GM21390 (cell line): ENCODE measurements around the gene SOAT2.

Source experiments
- ATAC-seq: cut with Tn5 transposase; IDR thresholded peaks from one replicate; pipeline ENCODE4 v1.9.1; 2021; ENCODE audit not compliant: unreplicated experiment

The SOAT2 gene

GRCh38 chr12:53064613-53065436, 38.5 kb upstream of the SOAT2 start:
- no peak for ATAC-seq

GRCh38 chr12:53065470-53065869, 37.8 kb upstream of the SOAT2 start:
- no peak for ATAC-seq

DNA sequence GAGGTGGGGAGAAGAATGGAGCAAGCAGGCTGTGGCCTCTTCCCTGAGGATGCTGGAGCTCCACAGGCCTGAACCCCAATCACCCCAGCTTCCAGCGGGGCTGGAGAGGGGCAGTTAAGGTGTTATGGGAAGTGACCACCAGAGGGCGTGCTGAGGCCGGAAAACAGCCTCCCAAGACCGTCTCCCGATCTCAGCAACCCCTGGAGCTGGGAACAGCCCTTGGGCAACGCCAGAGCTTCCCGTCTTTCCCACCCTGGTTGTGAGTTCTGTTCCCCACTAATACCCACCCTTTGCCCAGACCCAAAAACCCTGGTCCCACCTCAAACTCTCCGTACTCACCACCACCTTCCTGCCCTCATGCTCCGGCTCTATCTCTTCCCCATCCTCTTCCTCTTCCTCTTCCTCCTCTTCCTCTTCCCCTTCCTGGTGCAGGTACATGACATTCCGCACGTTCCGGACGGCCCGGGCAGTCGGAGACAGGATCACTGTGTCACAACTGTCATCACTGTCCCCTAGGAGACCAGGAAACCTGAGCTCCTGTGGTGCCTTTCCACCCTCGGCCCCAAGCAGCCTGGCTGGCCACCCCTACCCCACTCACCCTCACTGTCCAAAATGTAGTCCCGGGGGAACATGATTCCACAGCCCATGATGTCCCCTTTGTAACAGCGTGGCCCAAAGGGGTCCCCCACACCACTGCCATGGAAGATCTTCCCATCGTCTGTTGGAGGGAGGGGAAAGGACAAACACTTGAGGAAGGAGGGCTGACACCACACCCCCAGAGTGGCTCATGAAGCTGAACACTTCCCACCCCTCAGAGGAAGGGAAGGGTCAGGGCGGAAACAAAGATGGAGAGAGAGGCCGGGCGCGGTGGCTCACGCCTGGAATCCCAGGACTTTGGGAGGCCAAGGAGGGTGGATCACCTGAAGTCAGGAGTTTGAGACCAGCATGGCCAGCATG, 37.0 kb upstream of the SOAT2 start:
- ATAC-seq: no peak

DNA sequence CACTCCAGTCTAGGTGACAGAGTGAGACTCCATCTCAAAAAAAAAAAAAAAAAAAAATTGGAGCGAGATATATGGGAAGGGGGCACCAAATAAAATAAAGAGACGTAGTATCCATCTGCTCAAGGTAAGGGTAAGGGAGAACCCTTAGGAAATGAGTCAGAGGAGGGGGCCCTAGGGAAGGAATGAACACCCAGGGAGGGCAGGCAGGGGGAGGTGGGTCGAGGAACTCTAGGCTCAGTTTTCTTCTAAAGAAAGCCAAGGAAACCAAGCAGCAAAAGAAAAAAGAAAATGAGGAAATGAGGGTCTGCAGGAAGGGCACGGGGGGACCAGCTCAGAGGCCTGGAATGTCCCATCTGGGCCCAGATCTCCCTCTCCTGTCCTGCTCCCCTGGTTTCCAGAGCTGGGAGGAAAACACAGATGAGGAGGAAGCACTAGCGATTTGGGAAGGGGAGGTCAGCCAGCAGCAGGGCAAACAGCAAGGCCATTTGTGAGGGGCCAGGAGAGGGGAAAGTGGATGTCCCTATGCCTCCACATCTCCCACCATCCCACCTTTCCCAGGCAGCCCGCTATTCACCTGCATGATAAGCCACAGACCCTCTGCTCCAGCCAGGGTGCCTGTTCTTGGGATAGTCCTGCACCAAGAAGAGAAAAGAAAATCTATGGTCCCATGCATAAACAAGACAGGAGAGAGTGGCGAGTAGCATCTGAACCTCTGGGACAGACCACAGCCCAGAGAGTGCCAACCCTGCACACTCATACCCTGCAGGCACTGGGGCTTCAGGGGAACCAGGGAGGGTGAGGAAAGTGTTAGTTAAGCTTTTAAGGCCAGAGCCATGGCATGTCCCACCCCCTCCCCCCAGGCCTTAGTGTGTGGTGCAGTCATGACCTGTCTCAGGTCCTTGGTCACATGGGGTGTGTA, 36.0 kb upstream of the SOAT2 start:
- no peak for ATAC-seq

GRCh38 chr12:53067993-53068770, 35.1 kb upstream of the SOAT2 start:
- ATAC-seq: no peak

DNA sequence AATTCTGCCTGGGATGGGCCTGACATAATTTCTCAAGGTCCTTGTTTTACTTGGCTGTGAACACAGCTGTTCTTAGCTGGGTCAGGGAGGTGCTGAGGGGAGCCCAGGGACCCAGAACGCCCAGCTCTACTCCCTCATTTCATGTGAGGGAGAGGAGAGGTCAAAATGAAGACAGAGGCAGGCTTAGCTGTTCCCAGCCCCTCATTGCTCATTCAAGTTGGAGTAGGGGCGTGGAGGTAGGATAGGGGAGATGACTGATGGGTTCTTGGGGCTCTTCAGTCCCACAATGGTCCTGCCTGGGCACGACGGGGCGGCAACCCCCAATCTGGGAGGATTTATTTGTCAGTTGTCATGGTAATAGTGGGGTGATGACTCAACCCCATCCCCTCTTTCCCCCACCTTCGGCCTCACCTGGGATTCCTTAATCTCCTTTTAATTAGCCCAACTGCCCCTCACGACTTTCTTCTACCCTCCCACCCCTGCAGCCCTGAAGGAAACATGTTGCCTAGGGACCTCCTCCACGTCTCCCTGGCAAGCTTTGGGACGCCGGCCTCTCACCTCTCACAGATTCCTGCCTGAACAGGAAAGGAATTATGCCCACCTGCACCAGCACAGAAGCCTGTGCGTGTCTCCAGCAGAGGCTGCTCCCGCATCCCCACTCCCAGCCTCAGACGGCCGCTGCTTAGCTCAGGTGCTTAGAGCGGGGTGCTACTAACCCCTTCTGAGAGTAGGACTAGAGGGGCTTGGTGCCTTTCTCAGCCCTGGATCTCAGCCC, 34.3 kb upstream of the SOAT2 start:
- no peak for ATAC-seq

DNA sequence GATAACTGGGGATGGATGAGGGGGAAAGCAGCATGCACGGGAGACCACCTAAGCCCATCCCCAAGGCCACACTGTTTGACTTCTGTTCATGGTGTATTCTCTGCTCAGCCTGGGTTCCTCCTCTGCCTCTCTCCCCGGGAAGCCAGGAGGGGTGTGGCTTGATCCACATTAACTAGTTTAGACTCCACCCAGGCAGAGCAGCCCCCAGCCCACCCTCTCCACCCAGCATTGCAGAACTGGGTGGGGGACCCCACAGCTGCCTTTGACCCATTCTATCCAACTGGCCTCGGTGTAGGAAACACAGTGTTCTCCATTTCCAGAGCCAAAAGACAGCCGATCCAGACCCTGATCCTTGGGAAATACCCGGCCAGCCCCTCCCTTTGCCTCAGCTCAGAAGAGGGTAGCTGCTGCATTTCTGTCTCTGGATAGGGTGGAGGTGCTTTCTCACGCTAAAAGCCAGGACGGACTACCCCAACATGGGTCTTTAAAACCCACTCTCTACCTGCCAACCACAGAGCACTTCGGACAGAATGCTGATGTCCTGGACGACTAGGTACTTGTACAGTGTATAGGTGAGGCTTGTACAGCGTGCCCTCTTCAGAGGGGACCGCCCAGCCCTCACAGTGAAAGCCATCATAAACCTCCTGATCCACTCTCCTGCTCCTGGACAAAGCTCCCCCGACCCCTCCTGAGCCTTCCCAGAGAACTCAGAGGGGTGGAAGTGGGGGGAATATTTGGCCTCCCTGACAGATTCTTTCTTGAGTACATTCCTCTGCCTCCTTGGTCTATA, 33.5 kb upstream of the SOAT2 start:
- ATAC-seq: no peak

GRCh38 chr12:53070877-53071492, 32.3 kb upstream of the SOAT2 start:
- ATAC-seq: no peak

GRCh38 chr12:53071591-53072551, 31.4 kb upstream of the SOAT2 start:
- no peak for ATAC-seq

- no peak for ATAC-seq
Observed at GRCh38 chr12:53073881-53074280, 29.4 kb upstream of the SOAT2 start.

DNA sequence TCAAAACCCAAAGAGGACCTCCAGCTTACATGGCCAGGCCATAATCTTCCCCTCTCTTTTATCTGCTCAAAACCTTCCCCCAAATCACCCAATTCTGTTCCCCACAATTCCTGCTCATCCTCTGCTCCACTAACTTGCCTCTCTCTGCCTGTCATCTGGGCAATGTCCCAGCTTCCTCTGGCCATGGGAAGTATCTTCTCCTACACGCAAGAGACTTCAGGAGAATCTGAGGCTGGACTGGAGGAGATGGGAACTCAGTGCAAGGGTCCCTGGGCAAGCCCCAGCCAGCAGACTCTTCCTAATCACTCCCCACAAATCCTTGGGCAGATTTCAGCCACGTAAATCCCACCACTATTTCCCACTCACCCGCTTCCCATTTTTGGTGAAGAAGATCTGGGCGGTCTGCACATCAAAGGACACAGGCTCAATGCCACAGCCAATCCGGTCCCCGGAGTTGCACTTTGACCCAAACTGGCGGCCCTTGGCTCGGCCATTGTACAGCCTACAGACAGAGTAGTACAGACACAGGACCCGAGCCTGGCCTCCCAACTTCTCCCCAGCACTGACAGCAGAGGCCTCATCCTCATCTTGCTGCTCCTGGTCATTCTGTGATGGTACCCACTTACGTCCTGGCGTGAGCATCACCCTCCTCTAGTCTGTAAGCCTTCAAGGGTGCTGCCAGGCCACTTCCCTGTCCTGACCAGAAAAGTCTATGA, 28.8 kb upstream of the SOAT2 start:
- ATAC-seq: no peak

DNA sequence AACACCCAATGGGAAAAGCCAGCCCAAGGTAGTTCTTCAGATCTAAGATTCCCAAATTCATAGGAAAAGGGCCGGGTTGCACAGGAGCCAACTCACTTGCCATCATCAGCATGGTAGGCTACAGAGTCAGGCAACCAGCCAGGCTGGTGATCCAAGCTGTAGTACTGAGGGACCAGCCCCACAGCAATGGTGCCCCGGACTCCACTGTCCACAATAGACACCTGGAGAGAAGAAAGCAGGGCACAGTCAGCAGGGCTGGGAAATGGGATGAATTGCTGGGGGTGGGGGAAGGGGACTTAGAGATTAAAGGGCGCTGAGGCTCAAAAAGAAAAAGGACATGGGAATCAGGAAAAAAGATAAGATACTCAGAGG, 28.3 kb upstream of the SOAT2 start:
- no peak for ATAC-seq

GRCh38 chr12:53076461-53076860, 26.8 kb upstream of the SOAT2 start:
- ATAC-seq: no peak

DNA sequence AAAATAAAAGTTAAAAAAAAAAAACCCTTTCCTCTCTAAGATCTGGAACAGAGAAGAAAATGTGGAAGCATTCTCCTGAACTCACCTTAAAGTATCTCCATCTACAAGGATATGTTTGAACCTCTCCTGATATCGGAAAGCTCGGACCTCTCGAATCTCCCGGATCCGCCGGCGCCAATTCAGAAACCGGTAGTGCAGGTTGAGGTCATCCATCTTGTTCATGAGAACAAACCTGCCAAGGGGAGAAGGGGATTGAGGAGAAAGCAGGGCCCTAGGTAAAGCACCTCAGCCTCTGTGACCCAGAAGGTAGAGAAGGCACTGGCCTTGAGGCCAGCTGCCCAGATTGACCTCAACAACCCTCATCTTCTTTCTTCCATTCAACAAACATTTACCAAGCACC, 26.3 kb upstream of the SOAT2 start:
- ATAC-seq: no peak

DNA sequence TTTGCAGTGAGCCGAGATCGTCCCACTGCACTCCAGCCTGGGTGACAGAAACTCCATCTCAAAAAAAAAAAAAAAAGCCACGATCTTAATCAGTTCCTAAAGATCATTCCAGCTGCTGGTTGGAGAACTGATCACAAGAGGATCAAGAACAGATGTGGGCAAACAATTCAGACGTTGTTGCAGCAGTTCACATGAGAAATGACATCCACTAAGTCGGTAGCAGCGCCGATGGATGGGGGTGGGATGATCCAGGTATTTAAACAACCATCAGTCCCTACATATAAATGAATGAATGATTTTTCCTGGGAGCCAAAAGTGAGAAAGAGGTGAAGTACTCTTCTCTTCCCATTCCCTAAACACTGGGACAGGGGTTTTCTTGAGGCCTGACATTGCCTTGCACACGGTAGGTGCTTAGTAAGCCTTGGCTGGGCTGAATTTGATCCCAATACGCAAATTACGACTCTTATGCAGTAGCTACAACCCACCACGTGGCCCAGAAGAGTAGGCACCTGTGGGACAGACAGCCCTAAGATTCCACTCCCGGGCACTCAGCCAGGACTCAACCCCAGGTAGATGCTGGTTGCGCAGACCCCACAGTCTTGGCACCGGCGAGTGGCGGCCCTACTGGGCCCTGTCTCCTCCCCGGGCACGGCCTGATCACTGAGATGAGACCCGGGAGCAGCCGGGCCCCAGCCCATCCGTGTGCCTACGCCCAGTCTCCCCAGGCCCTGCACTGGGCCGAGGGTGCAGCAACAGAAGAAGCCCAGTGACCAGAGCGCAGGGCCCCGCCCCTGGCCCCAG, 24.7 kb upstream of the SOAT2 start:
- peak; percentile 6 for ATAC-seq
